GM21528 (cell line): ENCODE data around the gene DSTYK.
"Not testable (repeated sequence)": the region's sequence is repeated elsewhere in the genome, so short reads cannot be mapped to it uniquely, and the experiment has no call there.

Experiments used
- ATAC-seq: cut with Tn5 transposase; IDR thresholded peaks from one replicate; pipeline ENCODE4 v1.9.1; 2021; ENCODE audit warnings: mild to moderate bottlenecking, moderate library complexity; ENCODE audit not compliant: unreplicated experiment, low FRiP score

DSTYK gene

DNA sequence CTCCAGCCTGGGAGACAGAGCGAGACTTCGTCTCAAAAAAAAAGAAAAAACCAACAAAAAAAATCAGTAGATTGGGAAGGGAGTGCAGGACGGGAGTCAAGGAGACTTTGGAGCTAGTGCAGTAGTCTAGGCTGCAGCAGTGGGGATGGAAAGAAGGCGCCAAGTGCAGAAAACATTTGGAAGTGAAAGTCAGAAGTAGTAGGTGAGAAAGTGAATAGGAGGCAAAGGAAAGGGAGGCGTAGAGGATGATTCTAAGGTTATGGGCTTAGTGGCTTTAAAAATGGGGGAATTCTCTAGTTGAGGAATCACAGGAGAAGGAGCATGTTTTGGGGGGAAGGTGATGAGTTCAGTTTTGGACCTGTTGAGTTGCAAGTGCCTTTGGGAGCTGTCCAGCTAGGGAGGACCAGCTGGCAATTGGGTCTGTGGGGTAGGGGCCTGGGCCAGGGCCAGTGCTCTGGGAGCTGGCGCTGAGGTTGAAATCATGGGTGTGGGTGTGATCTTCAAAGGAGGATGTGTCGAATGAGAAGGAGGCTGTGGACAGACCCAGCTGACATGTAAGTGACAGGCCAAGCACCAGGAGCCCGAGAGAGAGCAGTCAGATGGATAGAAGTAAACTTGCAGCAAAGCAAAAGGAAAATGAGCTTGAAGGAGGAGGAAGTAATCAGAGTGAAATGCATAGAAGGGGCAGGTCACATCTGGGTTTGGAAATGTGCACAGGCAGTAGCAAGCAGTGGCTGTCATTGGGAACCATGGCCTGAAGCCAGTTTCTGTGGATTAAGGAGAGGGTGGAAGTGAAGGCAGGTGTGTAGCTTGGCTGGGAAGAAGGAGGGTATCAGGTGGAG, 32.1 kb upstream of the DSTYK start:
- no peak for ATAC-seq

DNA sequence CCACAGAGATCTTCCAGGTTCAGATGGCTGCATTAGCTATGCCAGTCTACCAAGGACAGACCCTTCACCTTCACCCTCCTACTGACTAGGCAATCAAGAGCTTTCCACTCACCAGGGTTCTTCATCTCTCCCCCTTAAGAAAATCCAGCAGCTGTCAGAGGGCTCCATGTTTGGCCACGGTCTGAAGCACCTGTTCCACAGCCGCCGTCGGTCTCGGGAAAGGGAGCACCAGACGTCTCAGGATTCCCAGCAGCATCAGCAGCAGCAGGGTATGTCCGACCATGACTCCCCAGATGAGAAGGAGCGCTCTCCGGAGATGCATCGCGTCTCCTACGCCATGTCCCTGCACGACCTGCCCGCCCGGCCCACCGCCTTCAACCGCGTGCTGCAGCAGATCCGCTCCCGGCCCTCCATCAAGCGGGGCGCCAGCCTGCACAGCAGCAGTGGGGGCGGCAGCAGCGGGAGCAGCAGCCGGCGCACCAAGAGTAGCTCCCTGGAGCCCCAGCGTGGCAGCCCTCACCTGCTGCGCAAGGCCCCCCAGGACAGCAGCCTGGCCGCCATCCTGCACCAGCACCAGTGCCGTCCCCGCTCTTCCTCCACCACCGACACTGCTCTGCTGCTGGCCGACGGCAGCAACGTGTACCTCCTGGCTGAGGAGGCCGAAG, 30.0 kb upstream of the DSTYK start:
- ATAC-seq, result no peak

DNA sequence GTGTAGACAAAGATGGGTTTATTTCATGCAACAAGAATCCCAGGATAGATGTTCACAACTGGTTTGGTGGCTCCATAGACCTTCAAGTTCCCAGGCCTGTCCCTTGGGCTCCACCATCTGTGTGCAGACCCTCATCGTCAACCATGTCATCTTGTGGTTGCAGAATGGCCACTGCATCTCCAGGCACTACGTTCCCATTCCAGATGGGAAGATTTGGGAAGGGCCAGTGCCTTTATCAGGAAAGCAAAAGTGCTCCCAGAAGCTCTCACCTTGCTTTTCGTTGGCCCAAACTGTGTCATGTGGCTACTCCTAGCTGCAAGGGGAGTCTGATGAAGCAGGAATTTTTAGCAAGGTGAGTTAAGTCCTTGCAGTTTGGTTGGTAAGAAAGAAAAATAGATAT, 29.1 kb upstream of the DSTYK start:
- ATAC-seq, result no peak

DNA sequence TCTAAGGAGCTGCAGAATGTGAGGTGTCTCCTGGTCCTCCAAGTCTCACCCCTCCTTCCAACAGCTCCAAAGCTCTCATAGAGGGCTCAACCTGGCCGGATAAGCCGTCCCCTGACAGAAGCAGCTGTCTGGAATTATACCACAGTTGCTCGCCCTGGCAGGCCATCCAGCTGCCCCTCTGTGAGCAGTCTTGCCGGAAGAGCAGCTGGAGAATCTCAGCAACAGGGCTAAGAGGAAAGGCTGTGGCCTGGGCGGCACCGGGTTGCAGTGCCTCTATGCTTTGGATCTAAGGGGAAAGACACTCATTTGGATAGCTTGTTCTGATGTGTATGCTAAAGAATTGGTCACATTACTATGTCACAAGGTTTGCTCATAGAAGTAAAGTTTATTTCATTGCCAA, 28.6 kb upstream of the DSTYK start:
- ATAC-seq, result no peak

DNA sequence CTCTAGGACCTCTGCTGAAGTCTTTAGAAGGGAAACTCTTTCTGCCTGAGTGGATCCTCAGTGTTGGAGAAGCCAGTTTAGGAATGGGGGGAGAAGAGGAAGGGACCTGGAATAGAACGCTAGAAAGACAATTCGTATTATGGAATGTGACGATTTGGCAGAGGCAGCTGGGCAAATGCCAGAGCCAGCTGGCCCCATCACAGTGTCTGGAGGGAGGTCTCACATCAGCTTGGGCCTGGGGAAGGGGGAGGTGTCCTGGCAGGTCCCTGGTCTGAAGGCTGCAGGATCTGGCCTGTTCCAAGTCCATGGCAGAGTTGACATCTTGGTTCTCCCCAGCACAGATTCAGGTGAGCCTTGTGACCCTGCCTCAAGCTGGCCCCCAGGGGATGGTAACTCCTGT, 27.6 kb upstream of the DSTYK start:
- ATAC-seq, result no peak

DNA sequence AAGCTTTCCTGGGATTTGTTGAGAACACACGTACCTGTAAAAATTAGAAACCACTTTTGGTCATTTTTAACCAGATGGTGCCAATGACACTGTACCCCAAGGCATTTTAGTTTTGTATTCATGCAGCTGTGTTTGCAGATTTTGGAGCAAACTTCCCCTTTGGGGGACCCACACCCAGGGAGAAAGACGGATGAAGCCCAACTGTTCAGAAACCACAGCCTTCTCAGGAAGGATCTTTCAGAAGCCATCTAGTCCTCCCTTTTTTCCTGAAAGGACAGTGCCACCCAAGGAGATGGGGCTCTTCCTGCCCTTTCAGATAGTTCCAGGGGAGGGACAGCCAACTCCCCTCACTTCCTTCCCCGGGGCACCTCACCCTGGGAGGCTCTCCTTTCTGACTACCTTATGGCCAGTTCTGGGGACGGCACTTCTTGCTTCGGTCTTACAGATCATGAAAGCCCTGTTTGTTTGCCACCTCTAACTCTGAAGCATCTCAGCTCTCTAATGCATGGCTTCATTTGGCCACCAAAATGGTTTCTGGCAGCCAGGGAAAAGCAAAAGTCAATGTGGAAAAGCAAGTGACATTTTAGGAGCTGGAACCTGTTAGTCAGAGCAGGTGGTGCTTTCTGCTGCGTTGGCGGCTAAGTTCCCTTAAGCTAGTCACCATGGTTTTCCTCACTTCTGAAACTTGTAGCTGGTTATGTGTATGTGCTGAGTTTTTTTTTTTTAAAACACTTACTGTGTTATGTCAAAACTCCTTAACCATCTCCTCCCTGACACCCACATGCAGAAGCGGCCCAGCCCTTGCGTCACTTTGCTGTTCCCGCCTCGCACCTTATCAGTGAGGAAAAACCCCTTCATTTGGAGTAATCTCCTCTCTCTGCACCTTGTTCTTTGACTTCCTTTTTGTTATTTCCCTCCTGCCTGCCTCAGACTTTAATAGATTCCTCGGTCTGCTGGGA, 26.3 kb upstream of the DSTYK start:
- ATAC-seq, result no peak

DNA sequence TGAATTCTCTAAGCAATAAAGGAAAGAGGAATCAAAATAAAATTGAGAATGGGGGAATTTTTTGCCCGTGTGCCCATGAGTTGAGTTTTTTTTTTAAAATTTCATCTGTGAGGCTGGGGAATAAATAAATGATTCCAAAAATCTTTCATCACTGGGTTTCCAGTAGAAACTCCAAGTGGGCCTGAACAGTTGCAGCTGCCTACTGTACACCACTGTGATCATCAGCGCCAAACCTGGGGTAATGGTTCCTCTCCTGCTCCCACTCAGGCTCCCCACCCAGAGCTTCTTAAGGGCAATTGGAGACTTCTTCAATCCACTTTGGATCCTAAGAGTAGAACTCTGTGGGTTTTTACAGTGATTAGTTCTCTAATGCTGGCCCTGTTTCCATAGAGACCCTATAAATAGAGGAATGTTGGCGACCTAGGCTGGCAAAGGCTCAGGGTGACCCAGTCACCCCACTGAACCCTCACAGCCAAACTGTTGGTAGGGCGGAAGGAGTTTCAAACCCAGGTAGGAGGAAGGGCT, 25.5 kb upstream of the DSTYK start:
- no peak for ATAC-seq

DNA sequence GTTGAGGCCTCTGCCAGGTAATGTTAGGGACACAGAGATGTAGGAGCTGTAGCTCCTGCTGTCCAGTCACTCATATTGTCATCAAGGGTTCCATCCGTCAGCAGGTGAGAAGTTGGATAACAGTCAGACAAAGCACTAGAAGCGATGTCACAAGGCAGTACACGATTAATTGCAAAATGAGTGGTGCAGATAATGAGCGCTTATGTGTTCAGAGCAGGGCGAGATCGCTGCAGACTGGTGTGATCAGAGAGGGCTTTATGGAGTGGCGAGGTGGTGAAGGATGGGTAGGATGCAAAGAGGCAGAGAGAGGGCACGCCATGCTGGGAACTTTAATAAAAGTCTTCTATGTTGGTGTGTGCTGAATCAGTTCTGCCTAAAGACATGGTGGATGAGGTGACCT, 25.0 kb upstream of the DSTYK start:
- ATAC-seq, result no peak

DNA sequence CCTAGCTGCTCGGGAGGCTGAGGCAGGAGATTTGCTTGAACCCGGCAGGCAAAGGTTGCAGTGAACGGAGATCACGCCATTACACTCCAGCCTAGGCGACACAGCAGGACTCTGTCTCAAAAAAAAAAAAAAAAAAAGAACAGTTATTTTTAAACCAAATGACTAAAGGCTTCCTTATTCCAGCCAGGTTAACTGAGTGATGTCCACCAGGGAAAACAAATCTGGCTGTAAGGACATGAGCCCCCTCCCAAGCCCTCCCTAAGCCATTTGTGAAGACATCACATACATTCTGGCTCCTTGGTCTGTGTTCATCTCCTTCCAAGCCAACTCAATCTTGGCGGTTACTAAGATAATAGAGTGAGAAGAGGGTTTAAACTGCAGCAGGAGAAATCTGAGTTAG, 24.4 kb upstream of the DSTYK start:
- no peak for ATAC-seq

DNA sequence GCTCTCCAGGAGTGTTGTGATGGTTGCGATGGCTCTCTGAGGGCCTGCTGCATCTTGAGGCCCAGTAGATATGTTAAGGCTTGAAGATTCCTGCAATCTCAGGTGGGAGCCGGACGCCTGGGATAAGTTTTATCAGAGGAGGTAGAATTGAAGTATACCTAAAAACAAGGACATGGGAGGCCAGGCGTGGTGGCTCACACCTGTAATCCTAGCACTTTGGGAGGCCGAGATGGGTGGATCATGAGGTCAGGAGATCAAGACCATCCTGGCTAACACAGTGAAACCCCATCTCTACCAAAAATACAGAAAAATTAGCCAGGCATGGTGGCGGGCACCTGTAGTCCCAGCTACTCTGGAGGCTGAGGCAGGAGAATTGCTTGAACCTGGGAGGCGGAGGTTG, 22.5 kb upstream of the DSTYK start:
- not testable (repeated sequence) for ATAC-seq

DNA sequence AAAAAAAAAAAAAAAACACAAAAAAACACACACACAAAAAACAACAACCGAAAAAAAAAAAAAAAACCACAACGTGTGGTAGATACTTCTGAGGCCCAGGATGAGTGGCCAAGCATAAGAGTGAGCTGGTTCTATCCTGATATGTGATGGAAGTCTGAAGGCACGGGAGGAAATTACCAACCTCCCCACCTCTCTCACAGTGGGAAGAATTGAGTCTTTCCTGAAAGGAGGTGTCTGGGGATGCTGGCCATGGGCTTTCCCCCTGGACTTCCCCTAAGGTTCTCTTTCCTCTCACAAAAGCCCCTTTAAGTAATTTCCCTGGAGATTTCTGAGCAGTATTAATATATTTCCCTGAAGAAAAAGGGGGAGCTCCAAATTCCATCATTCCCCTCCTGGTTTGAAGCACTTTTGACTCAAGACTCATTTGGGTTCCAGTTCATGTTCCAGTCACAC, 21.5 kb upstream of the DSTYK start:
- no peak for ATAC-seq

DNA sequence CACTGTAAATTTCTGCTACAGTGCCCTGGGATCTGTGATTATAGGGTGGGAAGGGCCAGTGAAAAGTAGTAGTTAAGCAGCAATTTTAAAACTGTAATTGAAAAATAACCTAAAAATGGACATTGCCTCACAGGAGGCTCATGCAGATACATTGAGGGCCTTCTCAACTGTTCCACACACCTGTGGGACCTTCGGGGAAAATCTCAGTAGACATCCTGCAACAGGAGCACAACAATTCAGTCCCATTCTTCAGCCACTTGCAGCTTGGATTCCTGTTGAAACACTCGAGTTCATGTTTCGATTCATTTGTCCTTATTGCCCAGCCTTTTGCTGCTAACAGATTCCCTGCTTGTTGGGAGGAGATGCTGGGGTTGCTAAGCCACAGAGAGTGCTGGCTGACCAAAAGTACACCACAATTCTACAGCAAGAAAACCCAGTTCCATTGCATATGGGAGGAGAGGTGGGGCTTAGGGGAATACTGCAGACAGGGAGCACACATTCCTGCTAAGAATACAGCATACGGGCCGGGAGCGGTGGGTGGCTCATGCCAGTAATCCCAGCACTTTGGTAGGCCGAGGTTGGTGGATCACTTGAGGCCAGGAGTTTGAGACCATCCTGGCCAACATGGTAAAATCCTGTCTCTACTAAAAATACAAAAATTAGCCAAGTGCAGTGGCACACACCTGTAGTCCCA, 20.8 kb upstream of the DSTYK start:
- no peak for ATAC-seq

DNA sequence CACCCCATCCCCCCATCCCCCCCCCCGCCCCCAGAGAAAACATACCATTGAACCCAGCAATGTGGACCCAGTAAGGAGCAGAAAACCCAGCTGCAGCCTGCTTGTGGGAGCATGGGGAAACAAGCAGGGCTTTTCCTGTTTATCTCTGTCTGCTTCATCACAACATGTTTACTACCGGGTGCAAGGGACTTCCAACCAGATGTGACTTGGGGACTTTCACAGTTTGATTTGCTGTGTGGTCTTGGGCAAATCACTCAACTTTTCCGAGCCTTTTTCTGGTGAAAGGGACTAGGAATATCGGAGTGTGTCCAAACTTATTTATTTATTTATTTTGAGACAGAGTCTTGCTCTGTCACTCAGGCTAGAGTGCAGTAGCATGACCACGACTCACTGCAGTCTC, 19.5 kb upstream of the DSTYK start:
- no peak for ATAC-seq

DNA sequence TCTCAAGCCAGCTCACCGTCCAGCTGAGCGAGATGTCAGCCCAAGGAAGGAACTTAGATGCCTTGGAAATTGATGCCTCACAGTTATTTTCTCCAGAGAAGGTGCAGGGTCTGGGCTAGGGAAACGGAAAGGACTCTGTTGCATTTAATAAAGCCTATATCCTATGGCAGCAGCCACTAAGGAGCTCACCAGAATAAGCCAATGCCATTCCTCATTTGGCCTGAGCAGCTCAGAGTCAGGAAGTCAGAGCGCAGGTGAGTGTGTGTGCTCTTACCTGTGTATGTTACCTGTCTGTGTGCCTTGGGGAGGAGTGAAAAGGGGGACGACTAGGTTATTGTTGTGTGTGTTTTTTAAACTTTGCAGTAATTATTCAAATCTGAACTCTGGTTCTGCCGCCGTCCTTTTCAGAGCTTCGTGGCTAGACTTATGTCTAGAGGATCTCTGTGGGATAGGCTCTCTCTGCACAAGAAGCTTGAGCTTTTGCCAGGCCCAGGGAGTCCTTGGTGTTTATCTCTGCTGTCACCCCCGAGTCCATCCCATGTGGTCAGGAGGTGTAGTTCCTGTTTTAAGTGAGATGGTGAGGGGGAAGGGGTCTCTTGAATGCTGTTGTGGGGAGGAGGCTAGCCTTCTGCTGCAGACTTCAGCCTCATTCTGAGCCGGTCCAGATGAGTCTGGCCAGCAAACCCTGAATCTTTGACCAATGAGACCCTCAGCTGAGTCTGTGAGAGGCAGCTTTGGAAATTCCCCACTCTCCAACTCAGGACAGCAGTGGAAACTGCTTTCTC, 18.6 kb upstream of the DSTYK start:
- no peak for ATAC-seq

DNA sequence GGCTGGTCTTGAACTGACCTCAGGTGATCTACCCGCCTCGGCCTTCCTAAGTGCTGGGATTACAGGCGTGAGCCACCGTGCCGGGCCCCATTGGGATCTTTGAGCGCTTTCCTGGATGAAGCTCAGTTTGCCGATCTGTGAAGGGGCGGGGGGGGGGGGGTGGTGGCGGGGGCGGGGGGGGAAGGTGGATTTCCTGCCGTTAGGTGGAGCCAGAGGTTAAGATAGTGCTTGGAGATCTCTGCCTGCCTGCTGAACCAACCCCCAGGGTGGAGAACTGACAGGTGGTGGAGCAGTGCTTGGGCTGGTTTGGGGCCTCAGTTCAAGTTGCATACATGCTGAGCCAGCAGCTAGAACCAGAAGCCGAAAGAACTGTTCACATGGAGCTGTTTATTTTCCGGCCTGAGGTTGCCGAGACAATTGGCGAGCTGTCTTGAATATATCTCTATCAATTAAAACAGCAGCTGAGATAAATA, 17.9 kb upstream of the DSTYK start:
- no peak for ATAC-seq

DNA sequence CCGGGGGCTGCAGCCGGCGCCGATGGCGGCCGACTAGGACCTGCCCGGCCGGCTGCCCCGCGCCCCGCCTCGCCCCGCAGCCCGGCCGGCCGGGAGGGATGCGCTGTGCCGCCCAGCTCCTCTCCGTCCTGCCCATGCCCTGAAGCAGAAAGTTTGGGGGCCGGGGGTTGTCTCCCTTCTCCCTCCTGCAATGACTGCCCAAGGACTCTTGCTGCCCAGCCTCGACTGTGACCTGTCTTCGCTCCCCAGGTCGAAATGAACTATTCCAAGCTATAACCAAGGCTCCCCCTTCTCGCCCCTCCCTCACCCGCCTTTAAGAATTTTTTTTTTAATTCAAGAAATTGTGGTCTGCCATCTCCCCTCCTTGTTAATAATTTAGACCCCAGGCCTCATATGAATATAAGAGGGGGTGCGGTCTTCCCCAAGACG, 16.6 kb upstream of the DSTYK start:
- no peak for ATAC-seq

DNA sequence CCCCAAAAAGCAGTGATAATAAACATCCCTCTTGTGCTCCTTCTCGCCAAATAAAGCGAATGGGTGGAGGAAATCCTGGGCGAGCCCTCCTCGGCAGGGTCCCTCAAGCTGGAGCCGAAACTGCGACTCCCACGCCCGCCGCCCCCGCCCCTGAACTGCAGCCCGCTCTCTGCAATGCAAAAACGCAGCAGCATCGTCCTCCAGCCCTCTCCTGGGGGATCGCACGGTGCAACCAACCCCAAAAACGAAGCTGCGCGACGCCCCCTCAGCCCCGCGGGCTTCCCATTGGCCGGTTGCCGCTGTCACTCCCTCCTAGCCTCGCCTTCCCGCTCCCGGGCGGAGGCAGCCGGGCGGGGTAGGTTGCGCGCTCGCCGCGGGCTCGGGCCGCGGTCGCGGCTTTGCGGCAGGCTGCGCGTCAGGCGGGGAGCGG, 16.1 kb upstream of the DSTYK start, which contains the start of gene TMCC2:
TSS of gene TMCC2 (plus strand) at position 363 of the 430 bp plus-strand sequence. CDS start 619 bp downstream, outside the sequence.
- ATAC-seq, result no peak

DNA sequence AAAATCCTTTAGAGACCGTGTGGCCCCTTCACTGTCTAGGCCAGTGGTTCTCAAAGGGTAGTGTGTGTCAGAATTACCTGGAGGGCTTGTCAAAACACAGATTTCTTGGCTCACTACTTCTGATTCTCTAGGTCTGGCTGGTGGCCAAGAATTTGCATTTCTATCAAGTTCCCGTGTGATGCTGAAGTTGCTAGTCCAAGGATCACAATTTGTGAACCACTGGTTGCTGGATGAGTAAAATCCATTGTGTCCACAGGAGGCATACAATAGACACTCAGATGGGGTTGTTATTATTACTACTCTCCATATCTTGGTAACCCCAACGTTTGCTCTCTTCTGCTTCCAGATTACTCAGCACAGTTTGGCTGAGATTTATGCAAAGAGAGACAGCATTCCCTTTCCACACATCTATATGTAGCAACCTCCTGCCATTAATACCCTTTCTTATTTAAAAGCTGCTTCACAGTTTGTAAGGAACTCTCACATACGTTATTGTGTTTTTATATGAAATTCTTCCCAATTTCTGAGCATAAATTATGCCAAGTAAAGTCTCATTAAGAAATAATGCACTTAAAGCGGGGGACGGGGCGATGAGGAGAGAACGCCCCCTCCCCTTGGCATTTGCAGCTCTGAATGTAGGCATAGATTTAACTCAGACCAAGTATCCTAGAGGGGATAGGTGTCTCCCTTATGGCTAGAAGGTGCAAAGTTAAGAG, 15.5 kb upstream of the DSTYK start:
- no peak for ATAC-seq
